ENCODE results near the gene AQP5. TPM values are rescaled to one million over a fixed set of nuclear protein-coding genes. Genes with fewer than 3 reads are reported as not detected.

AQP5 gene
- total RNA-seq, 1 experiment from 2014 or later: not detected

DNA sequence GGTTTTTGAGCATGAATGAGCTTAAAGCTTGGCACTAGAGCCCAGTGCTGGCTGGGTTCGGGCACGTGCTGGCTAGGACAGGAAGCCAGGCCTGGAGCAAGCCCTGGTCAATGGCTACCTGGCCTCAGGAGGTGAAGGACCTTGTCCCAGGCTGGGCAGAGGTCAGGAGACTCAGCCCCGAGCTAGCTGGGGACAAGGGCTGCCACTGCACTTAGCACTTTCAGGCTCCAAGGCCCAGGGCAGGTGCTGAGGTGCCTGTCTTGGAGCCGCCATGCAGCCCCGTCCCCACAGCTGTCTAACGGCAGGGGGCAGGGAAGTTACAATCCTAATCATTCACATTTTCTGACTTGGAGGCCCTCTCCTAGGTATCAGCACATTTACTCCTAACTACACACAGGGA, 6.8 kb downstream of the AQP5 start:
- H3K9me3 ChIP-seq: no peaks in the 10 kb centered on the region
- H3K36me3 ChIP-seq: no peaks in the 10 kb centered on the region
- no peak for DNase-seq
- H3K27me3 ChIP-seq: no peaks in the 10 kb centered on the region
- H3K4me3 ChIP-seq: no peak overlapping the region

DNA sequence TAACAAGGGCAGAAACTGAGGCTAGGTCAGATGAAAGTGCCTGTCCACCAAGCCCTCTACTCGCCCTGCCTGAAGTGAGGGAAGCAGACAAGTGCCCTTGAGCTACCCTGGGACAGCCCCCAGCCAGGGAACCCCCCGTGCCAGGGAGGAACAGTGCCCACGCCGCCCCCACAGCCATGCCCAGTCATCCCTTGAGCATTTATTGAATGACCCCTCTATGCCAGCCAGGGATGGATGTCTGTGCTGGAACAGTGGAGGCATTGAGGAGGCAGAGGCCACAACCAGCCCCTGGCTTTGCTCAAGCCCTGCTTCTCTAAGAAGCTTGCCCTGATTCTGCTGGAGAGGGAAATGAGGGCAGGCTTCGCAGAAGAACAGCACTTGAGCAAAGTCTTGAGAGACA, 7.4 kb downstream of the AQP5 start:
- no peaks in the 10 kb centered on the region for H3K9me3 ChIP-seq
- H3K4me3 ChIP-seq: no peak overlapping the region
- H3K27me3 ChIP-seq: no peaks in the 10 kb centered on the region
- DNase-seq: no peak
- no peaks in the 10 kb centered on the region for H3K36me3 ChIP-seq

DNA sequence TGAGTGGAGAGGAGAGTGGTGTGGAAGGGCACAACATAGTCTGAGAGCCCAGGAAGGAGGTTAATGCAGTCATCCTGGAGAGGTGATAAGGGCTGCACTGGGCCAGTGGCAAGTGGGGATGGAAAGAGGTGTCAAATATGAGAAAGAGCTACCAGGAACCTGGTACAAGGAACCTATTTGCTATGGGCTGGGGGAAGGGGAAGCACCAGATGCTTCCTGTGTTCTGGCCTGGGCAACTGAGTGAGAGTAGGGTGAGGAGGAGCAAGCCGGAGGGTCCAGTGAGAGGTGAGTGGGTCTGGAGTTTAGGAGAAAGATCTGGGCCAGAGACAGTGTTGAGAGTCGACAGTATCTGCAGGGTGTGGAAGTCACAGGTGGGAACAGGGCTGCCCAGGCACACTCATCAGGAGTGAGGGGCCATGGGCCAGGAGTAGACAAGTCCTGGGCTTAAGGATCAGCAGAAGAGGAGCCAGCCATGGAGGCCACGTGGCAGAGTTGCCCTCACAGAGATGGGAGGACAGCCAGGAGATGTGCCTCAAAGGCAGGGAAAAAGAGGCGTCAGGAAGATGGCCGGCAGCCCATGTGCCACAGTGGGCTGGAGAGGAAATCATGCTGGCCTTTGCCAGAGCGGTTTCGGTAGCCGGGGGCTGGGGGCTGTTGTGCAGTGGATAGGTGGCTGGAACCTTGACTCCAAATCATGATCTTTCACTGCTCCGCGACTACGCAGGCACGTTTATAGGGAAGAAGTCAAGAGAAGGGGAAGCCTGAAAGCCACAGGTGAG, 8.2 kb downstream of the AQP5 start:
- Histone ChIP-seq H3K9me3 (no peaks in the 10 kb centered on the region), H3K27me3 (no peaks in the 10 kb centered on the region), H3K4me3 (no peak overlapping the region), H3K36me3 (no peaks in the 10 kb centered on the region)
- DNase-seq: no peak

DNA sequence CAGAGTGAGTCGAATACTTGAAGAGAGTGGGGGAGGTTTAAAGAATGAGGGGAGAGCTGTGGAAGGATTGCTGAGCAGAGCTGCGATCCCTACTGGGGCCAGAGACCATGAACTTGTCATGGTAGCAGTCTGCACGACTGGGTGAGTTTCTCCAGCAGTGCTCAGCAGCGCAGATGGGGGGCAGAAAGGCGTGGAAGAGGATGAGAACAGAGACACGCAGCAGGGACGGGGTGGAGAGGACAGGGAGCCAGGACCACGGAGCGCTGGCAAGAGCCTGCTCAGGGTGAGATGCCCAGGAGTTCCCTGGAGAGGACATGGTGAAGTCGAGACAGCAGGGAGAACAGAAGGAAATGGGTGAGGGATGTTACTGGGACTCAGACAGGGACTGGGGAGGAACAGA, 9.0 kb downstream of the AQP5 start:
- no peak for DNase-seq
- H3K36me3 ChIP-seq: no peaks in the 10 kb centered on the region
- H3K9me3 ChIP-seq: no peaks in the 10 kb centered on the region
- H3K27me3 ChIP-seq: no peaks in the 10 kb centered on the region
- no peak overlapping the region for H3K4me3 ChIP-seq

DNA sequence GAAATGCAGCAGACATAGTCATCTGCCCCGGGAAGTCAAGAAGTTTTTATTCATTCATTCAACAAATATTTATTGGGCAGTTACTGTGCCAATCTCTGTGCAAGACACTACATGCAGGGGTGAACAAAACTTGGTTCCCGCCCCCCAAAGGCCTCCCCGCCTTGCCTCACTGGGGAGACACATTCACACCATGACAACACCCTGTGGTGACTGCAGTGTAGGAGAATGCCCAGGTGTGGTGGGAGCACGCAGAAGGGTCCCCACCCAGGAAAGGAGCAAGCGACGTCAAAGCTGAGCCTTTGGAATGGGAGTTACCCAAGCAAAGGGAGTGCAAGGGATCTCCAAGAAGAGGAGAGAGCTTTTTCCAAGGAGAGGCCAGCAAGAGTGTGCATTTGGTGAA, 9.5 kb downstream of the AQP5 start:
- Histone ChIP-seq H3K9me3 (no peaks in the 10 kb centered on the region), H3K36me3 (no peaks in the 10 kb centered on the region), H3K27me3 (no peaks in the 10 kb centered on the region), H3K4me3 (no peak overlapping the region)
- DNase-seq: no peak

DNA sequence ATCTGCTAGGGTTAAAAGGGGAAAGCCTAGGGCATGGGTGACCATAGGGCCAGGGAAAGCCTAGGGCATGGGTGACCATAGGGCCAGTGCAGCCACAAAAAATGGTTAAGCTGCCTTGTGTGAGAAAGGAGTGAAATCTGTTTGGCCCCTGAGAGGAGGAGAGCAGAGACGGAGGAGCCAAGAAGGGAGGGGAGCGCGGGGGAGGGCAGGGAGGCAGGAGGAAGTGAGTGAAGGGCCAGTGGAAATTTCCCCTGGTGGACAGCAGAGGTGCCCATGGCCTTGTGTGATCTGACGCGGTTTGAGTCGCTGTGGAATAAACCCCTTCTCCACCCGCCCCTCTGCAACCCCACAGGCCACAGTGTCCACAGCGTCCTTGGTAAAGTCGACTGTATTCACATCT, 10.5 kb downstream of the AQP5 start:
- no peaks in the 10 kb centered on the region for H3K27me3 ChIP-seq
- DNase-seq: no peak
- no peaks in the 10 kb centered on the region for H3K36me3 ChIP-seq
- no peaks in the 10 kb centered on the region for H3K9me3 ChIP-seq
- no peak overlapping the region for H3K4me3 ChIP-seq

DNA sequence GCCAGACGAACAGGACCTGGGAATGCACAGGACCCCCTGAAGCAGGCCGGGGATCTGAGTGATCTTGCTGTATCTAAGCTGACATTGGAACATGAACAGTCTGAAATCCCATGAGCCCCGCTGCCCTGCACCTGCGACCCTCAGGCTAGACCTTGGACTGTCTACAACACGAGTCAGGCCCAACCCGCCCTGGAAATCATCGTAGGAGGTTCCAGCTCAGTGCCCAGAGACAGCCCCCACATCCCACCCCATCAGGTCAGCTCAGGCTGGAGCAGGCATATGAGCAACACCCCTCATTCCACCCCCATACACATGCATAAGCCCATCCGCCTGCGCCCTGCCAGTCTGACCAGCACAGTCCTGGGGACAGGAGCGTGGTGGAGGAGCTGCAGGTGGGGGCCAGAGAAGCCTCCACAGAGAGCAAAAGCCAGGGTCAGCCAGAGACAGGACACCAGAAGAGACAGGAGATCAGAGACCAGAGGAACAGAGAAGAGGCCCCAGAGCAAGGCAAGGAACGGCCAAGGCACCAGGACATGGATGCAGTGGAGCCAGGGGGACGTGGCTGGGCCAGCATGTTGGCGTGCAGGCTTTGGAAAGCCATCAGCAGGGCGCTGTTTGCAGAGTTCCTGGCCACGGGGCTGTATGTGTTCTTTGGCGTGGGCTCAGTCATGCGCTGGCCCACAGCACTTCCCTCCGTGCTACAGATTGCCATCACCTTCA, 11.1 kb downstream of the AQP5 start, which contains the start of gene AQP6:
TSS of gene AQP6 (plus strand) at position 307 of the 720 bp plus-strand sequence. CDS start at position 534, 227 bp downstream.
- H3K4me3 ChIP-seq: no peak within 1 kb of the TSS
- H3K36me3 ChIP-seq: no peaks in the 10 kb centered on the region
- H3K9me3 ChIP-seq: no peaks in the 10 kb centered on the region
- no peak for DNase-seq
- H3K27me3 ChIP-seq: no peaks in the 10 kb centered on the region

DNA sequence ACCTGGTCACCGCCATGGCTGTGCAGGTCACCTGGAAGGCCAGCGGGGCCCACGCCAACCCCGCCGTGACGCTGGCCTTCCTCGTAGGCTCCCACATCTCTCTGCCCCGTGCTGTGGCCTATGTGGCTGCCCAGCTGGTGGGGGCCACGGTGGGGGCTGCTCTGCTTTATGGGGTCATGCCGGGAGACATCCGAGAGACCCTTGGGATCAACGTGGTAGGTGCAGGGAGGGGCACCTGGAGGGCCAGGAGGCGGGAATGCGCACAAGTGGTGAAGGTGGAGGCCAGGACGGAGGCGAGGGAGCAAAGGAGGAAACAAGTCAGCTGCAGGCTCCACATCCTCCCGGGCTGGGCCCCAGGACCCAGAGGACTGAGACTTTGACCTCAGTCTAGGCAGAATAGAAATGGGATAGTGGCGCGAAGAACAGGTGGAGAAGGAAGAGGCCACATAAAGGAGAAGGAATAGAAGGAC, 11.7 kb downstream of the AQP5 start:
- DNase-seq: no peak
- H3K27me3 ChIP-seq: no peaks in the 10 kb centered on the region
- no peak overlapping the region for H3K4me3 ChIP-seq
- H3K36me3 ChIP-seq: no peaks in the 10 kb centered on the region
- H3K9me3 ChIP-seq: no peaks in the 10 kb centered on the region

DNA sequence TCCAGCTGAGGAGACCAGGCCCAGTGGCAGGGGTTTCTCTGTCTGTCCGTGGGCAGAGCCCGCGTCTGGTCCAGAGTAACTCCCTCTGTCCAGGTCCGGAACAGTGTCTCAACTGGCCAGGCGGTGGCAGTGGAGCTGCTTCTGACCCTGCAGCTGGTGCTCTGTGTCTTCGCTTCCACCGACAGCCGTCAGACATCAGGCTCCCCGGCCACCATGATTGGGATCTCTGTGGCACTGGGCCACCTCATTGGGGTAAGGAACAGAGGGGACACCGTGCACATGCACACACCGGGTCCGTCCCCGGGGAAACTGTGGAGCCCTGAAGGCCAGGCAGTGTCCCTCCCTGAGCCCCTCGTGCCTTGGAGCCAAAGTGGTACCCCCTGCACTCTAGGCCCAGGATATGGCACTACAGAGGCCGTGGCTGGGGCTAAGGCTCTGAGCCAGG, 12.6 kb downstream of the AQP5 start:
- Histone ChIP-seq H3K27me3 (no peaks in the 10 kb centered on the region), H3K4me3 (no peak overlapping the region), H3K9me3 (no peaks in the 10 kb centered on the region), H3K36me3 (no peaks in the 10 kb centered on the region)
- DNase-seq: no peak

DNA sequence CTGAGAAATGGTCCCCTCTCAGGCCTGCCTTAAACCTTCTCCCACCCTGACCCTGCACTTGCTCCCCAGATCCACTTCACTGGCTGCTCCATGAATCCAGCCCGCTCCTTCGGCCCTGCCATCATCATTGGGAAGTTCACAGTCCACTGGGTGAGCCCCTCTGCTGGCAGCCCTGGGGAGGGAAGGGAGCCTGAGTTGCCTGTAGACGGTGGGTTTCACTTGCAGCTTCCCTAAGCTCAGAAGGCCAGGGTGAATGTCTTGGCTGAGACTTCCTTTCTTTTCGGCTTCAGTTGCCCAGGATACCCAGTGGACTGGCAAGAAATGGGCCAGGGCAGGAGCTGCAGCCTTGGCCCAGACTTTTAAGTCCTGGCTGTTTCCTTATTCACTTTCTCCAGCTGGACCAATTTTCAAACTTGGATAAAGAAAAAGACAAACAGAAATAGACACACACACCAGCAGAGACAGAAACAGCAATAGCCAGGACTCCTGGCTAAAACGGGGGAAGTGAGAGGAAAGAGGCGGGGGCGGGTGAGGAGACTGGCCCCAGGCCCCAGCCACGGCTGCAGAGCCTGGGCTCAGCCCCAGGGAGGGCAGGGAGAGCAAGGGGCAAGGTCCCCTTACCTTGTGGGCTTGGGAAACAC, 13.1 kb downstream of the AQP5 start:
- Histone ChIP-seq H3K9me3 (no peaks in the 10 kb centered on the region), H3K27me3 (no peaks in the 10 kb centered on the region), H3K4me3 (no peak overlapping the region), H3K36me3 (no peaks in the 10 kb centered on the region)
- DNase-seq: no peak

DNA sequence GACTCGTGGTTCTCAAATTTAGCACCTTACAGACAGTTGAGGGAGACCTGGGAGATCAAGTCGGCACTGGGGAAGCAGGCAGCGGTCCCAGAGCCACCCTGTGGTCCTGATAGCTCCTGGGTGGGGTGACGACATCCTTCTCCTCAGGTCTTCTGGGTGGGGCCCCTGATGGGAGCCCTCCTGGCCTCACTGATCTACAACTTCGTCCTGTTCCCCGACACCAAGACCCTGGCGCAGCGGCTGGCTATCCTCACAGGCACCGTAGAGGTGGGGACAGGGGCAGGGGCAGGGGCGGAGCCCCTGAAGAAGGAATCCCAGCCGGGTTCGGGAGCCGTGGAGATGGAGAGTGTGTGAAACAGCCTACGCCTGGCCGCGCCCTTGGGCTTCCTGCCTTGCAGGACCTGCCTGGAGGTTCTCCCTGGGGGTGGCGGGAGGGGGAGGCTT, 13.7 kb downstream of the AQP5 start:
- Histone ChIP-seq H3K27me3 (no peaks in the 10 kb centered on the region), H3K36me3 (no peaks in the 10 kb centered on the region), H3K9me3 (no peaks in the 10 kb centered on the region), H3K4me3 (no peak overlapping the region)
- no peak for DNase-seq

DNA sequence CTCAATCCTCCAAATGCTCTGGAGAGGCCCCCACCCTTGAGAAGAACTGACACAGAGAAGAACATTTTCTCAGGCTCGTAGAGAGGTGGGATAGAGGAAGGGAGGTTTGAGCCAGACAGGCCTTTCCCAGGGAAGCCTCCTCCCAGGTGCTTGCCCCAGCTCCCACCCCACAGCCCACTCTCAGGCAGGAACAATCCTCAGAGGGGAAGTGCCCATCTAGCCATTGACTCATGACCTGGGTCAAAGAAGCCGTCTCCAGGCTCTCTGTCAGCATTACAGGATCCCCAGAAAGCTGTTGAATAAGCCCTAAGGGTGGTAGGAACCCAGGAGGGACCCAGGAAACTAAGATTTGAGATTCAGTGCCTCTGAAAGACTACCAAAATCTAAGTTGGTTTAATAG, 14.9 kb downstream of the AQP5 start:
- no peak for DNase-seq
- no peaks in the 10 kb centered on the region for H3K36me3 ChIP-seq
- no peaks in the 10 kb centered on the region for H3K27me3 ChIP-seq
- H3K4me3 ChIP-seq: no peak overlapping the region
- H3K9me3 ChIP-seq: no peaks in the 10 kb centered on the region

DNA sequence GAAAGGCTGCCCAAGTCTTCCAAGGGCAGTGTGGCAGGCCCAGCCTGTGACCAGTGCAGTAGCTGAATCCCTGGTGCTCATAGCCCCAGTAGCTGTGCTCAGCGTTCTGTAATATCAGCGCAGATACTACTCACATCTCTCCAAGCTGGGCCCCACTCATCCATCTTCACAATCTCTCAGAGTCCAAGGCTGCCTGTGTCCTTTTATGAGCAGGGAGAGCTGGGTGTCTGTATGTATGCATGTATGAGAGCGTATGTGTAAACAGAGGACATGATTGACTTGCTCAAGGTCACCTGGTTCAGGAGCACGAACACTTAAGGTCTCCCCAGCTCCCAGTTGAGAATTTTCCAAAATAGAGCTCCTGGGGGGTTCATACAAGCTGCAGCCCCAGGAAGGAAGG, 16.5 kb downstream of the AQP5 start:
- DNase-seq: no peak
- H3K4me3 ChIP-seq: no peak overlapping the region

DNA sequence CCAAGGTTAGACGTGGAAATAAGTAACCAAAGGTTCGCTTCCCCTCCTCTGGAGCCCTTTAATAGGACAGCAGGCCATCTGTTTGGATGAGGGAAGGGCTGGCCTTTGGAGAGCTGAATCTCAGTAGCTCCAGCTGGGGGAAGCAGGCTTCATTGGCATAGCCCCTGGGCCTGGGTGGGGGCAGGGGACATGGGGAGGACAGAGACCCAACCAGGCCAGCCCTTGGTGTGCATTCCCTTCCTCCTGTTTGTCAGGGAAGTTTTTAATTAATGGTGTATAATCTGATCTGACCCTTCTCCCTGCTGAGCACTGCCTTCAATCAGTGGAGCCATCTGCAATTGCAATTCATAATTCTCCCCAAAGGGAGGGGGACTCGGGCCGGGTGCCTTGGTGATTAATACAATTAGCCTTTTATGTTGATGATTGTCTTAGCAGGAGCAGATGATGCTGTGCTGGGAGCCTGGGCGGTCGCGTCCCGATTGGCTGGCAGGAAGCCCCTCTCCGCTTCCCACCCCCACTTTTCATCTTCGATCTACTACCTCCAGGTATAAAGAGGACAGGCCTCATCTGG, 17.4 kb downstream of the AQP5 start:
- Histone ChIP-seq H3K27me3 (no peaks in the 10 kb centered on the region), H3K4me3 (no peak overlapping the region), H3K36me3 (peaks cover 2% of the 10 kb centered on the region), H3K9me3 (no peaks in the 10 kb centered on the region)
- no peak for DNase-seq

More for the DNA sequence above, 16.5 kb downstream of the AQP5 start:
- no peaks in the 10 kb centered on the region for H3K27me3 ChIP-seq
- H3K36me3 ChIP-seq: no peaks in the 10 kb centered on the region; the same call in none of the 2 replicates
- H3K9me3 ChIP-seq: no peaks in the 10 kb centered on the region

DNA sequence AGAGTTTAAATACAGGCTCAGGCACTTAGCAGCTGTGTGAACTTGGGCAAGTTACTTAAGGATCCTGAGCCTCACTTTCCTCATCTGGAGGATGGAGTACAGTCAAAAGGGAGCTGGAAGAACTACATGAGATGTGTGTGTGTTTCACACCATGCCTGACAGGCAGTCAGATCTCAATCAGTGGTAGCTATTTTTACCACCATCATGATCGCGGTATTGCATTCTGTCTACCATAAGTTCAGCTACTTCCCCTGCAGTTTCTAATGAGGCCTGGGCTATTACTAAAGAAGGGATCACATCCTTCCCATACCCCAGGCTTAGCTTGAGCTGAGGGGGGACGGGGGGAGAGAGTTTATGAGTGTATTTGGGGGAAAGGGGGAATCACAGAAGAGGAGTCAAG, 18.1 kb downstream of the AQP5 start:
- Histone ChIP-seq H3K27me3 (no peaks in the 10 kb centered on the region), H3K4me3 (no peak overlapping the region), H3K9me3 (no peaks in the 10 kb centered on the region), H3K36me3 (peaks cover 9% of the 10 kb centered on the region)
- no peak for DNase-seq

DNA sequence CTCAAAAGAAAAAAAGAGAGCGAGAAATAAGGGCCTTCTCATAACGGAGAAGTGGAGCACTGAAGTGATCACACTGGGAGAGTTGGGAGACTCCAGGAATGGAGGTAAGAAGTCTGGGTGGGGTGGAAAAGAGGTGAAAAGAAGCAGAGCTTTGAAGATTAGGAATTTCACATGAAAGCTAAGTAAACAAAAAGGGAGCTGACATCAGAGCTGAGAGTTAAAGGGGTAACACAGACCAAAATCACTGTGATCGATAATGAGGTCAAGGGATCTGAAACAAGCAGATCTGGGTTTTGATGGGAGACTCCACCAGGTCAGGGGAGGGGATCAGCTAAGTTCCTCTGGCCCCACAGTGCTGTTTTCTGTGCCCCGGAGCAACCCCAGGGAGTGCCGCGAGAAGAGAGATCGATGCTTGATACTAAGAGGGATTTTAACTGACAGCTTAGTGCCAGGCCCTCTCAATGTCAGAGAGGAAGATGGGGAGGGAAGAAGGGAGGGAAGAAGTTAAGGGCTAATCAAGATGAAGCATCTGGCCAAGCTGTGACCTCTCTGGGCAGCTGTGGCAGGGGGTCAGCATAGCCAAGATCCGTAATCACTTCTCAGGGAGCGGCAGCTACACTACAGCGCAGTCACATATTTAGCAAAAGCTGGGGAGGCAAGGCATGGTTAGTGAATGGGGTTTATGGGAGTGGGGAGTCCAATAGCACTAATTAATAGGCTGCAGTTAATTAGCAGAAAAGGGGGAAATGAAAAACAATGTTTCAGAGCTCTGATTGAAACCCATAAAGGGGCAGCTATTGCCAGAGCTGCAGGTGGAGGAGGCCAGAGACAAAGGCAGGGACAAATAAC, 19.1 kb downstream of the AQP5 start:
- Histone ChIP-seq H3K36me3 (peaks cover 18% of the 10 kb centered on the region), H3K9me3 (no peaks in the 10 kb centered on the region), H3K4me3 (no peak overlapping the region), H3K27me3 (no peaks in the 10 kb centered on the region)
- DNase-seq: no peak
